ENCODE data around the gene GARRE1. TPM values are rescaled to one million over a fixed set of nuclear protein-coding genes. Genes with fewer than 3 reads are reported as not detected.
"Not testable (repeated sequence)": the region's sequence is repeated elsewhere in the genome, so short reads cannot be mapped to it uniquely, and the experiment has no call there.

The GARRE1 gene
- total RNA-seq, 4 donors from 2014 or later = 27.6 to 36.6 (median 31.7) TPM

DNA sequence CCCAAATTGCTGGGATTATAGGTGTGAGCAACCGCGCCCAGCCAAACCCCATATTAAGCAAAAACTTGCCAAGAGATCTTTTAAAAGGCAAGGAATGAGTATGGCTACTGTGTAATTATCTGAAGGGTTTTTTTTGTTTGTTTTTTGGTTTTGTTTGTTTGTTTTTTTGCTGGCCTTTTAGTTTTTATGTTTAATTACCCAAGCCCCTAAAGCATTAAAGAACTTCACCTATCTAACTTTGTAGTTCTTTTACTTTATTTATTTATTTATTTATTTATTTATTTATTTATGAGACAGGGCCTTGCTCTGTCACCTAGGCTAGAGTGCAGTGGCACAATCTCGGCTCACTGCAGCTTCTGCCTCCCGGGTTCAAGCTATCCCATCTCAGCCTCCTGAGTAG lies 40.3 kb upstream of the GARRE1 start:
- no peak overlapping the region for H3K4me3 ChIP-seq (ENCODE audit: low read depth, poor library complexity, severe bottlenecking)
- TF ChIP-seq, protein P1, sequence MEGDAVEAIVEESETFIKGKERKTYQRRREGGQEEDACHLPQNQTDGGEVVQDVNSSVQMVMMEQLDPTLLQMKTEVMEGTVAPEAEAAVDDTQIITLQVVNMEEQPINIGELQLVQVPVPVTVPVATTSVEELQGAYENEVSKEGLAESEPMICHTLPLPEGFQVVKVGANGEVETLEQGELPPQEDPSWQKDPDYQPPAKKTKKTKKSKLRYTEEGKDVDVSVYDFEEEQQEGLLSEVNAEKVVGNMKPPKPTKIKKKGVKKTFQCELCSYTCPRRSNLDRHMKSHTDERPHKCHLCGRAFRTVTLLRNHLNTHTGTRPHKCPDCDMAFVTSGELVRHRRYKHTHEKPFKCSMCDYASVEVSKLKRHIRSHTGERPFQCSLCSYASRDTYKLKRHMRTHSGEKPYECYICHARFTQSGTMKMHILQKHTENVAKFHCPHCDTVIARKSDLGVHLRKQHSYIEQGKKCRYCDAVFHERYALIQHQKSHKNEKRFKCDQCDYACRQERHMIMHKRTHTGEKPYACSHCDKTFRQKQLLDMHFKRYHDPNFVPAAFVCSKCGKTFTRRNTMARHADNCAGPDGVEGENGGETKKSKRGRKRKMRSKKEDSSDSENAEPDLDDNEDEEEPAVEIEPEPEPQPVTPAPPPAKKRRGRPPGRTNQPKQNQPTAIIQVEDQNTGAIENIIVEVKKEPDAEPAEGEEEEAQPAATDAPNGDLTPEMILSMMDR (IDR thresholded peaks at IDR 0.05) = no peak
- no peak for TF ChIP-seq POLR2A (IDR thresholded peaks at IDR 0.05)
- no peak for DNase-seq (ENCODE audit: low spot score in 2 of 2)
- WGBS, 2 donors = 96 to 99% methylated on average over 4 of the region's 4 CpGs
- intact Hi-C loops (cut with DNase I; ENCODE audit: low total_unique reads) = no loop called here

DNA sequence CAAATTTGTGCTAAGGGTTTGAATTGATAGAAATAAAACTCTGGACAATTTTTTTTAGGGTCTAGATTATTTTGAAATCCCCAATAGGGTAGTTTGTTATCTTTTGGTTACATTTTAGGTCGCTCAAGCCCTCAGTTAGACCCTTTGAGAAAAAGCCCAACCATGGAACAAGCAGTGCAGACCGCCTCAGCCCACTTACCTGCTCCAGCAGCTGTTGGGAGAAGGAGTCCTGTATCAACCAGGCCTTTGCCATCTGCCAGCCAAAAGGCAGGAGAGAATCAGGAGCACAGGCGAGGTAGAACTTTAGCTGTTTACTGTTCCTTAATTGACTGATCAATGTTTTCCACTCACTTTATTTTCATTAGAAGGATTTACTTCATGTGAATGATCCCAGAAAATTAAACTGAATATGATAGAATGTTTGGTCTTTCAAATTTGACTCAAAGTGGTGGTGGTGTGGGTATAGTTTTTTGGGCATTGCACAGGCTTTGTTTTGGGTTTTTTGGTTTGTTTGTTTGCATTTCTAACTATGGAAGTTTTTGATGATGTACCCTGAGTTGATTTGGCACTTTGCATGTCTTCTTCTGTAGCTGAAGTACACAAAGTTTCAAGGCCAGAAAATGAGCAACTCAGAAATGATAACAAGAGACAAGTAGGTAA lies 39.2 kb upstream of the GARRE1 start:
- no peak for DNase-seq (ENCODE audit: low spot score in 2 of 2)
- H3K4me3 ChIP-seq (ENCODE audit: low read depth, poor library complexity, severe bottlenecking) = no peak overlapping the region
- intact Hi-C loops (cut with DNase I; ENCODE audit: low total_unique reads) = no loop called here
- 94 to 95% methylated on average over 3 of the region's 3 CpGs for WGBS, 2 donors
- no peak for TF ChIP-seq POLR2A (IDR thresholded peaks at IDR 0.05)
- TF ChIP-seq, protein P1 (IDR thresholded peaks at IDR 0.05) = no peak

DNA sequence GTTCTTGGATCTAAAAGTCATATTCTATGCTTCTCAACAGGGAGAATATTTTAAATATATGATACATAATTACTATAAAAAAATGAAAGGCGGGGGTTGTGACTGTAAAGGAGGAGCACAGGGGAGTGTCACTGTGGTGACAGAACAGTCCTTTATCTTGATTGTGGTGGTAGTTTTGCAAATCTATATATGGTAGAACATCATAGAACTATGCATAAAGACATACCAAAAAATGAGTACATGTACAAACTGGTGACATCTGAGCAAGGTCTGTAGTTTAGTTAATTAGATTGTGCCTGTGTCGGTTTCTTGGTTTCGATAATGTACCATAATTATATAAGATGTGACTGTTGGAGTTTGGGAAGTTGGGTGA lies 38.7 kb upstream of the GARRE1 start:
- 94% methylated on average over 3 of the region's 3 CpGs for WGBS, 2 donors
- intact Hi-C loops (cut with DNase I; ENCODE audit: low total_unique reads) = no loop called here
- H3K4me3 ChIP-seq (ENCODE audit: low read depth, poor library complexity, severe bottlenecking) = no peak overlapping the region
- TF ChIP-seq, protein P1 (IDR thresholded peaks at IDR 0.05) = no peak
- no peak for TF ChIP-seq POLR2A (IDR thresholded peaks at IDR 0.05)
- DNase-seq (ENCODE audit: low spot score in 2 of 2) = no peak

DNA sequence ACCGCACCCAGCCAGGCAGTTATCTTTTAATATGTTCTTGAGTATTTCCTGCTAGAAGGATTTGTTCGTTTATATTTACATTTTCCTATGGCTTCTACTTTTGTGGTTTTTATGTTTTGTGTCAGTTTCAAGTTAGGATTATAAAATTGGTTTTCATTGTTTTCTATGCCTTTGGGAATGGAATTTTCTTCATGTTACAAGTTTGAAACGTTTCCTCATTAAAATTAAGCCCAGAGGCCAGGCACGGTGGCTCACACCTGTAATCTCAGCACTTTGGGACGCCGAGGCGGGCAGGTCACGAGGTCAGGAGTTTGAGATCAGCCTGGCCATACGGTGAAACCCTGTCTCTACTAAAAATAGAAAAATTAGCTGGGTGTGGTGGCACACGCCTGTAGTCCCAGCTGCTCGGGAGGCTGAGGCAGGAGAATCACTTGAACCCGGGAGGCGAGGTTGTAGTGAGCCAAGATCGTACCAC lies 37.6 kb upstream of the GARRE1 start:
- DNase-seq (ENCODE audit: low spot score in 2 of 2); intact Hi-C loops (cut with DNase I; ENCODE audit: low total_unique reads); H3K4me3 ChIP-seq (ENCODE audit: low read depth, poor library complexity, severe bottlenecking): not testable (repeated sequence)
- 79 to 84% methylated on average over 14 of the region's 14 CpGs for WGBS, 2 donors

DNA sequence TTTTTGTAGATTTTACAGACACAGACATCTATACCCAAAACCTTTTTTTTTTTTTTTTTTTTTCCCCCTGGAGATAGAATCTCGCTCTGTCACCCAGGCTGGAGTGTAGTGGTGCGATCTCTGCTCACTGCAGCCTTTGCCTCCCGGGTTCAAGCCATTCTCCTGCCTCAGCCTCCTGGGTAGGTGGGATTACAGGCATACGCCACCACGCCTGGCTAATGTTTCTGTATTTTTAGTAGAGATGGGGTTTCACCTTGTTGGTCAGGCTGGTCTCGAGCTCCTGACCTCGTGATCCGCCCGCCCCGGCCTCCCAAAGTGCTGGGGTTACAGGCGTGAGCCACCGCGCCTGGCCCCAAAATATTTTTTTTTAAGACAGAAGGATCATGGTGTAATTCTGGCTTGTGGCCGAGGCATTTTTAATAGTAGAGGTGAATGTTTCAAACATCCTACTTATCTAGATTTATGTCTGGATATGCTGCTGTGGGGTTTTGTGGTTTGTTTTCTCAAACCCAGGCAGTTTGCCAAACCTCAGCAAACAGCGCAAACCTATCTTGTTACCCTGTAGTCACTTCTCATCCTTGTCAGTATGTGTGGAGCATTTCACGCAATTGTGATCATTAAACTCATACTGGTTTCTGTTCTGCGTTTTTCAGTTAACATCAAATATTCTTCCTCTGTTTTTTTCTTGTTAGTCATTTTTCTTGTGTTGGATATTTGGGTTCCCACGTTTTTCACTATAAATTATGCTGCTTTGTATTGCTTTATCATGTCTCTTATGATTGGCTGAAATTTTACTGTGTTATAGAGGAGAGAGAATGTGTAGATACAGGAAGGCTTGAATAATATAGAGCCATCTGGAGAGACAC lies 36.2 kb upstream of the GARRE1 start:
- no peak for DNase-seq (ENCODE audit: low spot score in 2 of 2)
- WGBS, 2 donors = 79 to 83% methylated on average over 18 of the region's 18 CpGs
- intact Hi-C loops (cut with DNase I; ENCODE audit: low total_unique reads) = no loop called here
- TF ChIP-seq, protein P1 (IDR thresholded peaks at IDR 0.05) = no peak
- TF ChIP-seq POLR2A (IDR thresholded peaks at IDR 0.05) = no peak
- H3K4me3 ChIP-seq (ENCODE audit: low read depth, poor library complexity, severe bottlenecking) = no peak overlapping the region

DNA sequence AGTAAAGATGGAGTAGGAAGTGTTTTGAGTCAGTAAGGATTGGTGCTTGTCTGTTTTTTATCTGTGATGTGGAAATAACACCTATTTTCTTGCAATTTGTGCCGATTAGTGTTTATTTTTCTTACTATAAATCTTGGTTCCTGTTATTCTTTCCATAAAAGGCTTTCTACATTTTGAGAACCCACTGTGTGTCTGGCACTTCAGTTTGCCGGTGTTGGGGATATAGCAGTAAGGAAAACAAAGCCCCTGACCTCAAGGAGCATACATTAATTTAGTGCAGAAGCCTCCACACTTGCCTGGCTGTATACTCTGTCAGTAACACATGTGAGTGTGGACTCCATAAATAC lies 35.6 kb upstream of the GARRE1 start:
- TF ChIP-seq, protein P1 (IDR thresholded peaks at IDR 0.05) = no peak
- no peak for TF ChIP-seq POLR2A (IDR thresholded peaks at IDR 0.05)
- WGBS, 2 donors = 81 to 82% methylated on average over 2 of the region's 2 CpGs
- DNase-seq (ENCODE audit: low spot score in 2 of 2) = no peak
- no peak overlapping the region for H3K4me3 ChIP-seq (ENCODE audit: low read depth, poor library complexity, severe bottlenecking)
- intact Hi-C loops (cut with DNase I; ENCODE audit: low total_unique reads) = no loop called here
